ENCODE results near the gene LAMC1.
A peak's percentile ranks its signal among the peaks of the same experiment; 100 is the strongest.
"Not testable (repeated sequence)": the region's sequence is repeated elsewhere in the genome, so short reads cannot be mapped to it uniquely, and the experiment has no call there.

The LAMC1 gene

DNA sequence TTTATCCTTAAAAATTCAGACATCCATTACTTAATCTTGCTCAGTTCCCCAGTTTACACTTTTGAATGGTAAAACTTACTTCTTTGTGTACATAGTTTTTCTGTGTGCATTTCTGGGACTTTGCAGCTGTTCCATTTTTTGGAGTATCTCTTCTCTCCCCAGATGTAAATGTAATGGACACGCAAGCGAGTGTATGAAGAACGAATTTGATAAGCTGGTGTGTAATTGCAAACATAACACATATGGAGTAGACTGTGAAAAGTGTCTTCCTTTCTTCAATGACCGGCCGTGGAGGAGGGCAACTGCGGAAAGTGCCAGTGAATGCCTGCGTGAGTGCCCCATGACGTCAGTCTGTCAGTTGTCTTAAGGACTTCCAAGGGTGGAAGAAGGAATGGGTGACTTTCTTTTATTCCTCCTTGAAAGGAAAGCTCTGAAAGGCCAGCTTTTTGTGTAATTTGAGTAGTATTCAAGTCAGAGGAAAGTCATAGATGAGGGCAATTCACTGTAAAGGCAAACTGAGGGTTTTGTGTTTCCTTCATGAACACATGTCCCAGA lies 87.2 kb downstream of the LAMC1 start:
- DNase-seq = no peak

- no peak for DNase-seq
These were observed 91.2 kb downstream of the LAMC1 start for GRCh38 chr1:183114441-183114840.

DNA sequence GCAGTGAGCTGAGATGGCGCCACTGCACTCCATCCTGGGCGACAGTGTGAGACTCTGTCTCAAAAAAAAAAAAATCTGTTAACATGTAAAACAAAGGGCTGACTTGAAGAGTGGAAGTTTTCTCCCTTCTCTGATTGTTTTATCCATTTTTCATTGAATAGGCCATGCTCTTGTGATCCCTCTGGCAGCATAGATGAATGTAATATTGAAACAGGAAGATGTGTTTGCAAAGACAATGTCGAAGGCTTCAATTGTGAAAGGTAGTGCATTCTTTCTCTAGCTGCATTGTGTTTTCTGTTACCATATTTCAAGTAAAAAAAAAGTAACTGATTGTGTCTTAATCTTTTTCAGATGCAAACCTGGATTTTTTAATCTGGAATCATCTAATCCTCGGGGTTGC lies 93.2 kb downstream of the LAMC1 start:
- DNase-seq = no peak

DNA sequence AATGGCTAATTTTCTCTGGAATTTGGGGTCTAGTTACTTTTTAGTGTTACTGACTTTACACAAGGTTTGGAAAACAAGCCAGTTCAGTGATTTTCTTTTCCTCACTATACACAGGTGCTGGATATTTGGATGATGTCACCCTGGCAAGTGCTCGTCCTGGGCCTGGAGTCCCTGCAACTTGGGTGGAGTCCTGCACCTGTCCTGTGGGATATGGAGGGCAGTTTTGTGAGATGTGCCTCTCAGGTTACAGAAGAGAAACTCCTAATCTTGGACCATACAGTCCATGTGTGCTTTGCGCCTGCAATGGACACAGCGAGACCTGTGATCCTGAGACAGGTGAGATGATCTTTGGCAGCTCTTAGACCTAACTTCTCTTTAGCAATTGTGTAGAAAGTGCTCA lies 98.4 kb downstream of the LAMC1 start:
- DNase-seq = no peak

DNA sequence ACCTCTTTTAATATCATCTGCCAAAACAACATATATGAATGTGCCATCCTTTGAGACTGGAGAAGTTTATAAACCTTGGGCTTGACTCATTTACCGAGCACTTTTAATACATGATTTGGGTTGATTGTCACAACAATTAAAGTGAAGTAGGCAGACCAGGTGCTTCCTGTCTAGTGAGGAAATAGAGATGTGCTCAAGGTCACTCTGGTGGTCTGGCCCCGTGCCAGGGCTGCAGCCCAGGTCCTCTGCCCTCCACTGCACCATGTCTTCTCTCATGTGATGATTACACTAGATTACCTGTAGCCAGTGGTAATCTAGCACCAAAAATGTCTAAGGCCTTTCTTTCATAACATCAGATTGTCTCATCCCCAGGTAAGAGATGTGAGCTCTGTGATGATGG lies 101.0 kb downstream of the LAMC1 start:
- no peak for DNase-seq

- DNase-seq = no peak
These were observed 102.2 kb downstream of the LAMC1 start for GRCh38 chr1:183125279-183125999.

DNA sequence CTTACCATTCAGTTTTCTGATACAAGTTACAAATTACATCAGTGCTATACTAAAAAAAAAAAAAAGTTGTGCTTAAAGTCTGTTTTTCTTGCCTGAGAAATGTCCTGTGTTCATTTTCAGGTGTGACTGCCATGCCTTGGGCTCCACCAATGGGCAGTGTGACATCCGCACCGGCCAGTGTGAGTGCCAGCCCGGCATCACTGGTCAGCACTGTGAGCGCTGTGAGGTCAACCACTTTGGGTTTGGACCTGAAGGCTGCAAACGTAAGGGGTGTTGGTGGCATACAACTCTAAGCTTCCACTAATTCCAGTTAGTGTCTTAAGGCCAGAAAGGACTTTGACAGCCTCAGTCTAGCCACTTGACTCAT lies 102.8 kb downstream of the LAMC1 start:
- no peak for DNase-seq

DNA sequence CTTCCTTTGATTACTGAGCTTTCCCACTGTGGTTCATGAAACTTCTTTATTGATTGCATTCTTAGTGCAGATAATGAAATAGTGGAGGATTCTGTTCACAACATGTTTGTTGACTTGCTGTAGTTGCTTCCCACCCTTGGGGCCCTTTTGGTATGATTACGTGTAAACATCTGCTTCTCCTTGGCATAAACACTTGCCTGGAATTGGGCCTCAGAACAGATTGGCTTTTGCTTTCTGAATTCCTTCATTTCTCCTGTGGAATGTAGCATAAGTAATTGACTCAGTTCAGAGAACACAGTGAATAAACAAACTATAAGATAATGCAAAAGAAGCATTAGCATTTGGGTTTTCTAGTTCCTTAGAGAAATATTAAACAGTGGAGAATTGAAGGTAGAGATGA lies 103.3 kb downstream of the LAMC1 start:
- no peak for DNase-seq

GRCh38 chr1:183129921-183130690 lies 106.9 kb downstream of the LAMC1 start:
- DNase-seq = peak in 1 of 2 experiments; percentile 14

DNA sequence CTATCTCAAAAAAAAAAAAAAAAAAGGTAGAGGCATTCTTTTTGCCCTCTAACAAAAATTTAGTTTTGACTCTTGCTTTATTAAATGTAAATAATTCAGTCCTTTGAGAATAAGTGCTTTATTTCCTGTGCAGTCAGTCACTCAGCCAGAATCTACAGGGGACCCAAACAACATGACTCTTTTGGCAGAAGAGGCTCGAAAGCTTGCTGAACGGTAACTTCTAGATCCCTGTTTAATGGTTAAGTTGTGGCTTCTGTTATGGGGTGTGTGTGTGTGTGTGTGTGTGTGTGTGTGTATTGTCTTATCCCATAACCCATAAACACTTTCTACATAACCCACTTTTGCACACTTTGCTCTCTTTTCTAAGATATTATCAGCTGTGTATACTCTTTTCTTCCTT lies 107.9 kb downstream of the LAMC1 start:
- DNase-seq = no peak

DNA sequence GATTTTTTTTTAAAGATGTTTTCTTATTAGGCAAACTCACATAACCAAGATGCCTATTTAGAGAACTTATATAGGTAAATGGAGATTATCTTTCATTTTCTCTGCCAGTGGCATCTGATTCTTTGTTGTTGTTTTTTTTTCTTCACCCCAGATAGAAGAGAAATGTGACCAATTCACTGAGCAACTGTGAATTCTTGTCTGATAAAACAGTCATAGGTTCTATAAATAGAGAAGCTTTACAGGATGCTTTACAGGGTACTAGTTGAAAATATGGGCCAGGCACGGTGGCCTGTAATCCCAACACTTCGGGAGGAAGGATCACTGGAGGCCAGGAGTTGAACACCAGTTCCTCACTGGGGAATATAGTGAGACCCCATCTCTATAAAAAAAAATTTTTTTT lies 112.1 kb downstream of the LAMC1 start:
- no peak for DNase-seq

- DNase-seq = no peak
These were observed 114.6 kb downstream of the LAMC1 start for GRCh38 chr1:183137782-183138181.

DNA sequence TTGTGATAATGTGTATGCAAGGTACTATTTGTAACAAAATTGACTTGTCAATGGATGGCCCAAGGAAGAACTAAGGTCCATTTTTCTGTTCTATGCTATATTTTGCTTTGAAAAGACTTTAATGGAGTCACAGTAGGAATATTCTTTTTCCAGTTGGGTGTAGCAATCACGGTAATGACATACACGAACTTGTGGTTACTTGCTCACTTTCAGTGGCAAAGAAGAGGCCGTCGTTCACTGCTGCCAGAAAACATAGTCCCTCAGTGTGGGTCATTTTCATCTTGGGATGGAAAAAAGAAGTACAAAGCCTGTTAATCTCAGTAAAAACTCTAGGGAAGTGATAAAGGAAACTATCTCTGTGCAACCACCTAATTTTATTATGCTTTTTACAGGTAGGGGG lies 115.1 kb downstream of the LAMC1 start:
- DNase-seq = no peak

DNA sequence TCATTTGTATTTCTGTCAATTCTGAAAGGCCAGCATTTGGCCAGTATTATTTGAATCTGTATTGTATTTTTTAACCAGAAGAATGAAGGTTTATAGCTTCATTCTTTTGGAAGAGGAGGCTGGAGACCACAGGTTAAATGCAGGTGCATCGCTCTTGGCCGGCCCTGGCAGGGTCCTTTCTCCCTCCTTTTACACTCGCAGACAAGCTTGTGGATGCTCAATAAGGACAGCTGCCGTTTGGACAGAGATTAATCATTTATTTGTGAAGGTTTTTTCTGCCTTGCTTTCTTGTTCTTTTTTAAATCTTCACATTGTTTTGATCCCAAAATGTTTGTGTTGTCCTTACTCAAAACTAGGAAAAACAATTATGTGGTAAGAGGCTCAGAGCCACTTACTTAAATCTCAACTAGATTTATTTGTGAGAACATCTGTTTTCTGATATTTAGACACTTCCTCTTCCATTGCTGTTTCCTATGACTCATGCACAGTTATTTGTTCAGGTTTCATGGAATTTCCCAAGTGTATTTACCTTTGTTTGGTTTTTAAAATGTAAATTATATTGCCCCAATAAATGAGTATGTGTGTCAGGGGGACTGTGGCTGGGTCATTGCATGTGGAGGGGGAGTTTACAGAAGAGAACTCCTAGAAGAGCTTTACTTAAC lies 116.2 kb downstream of the LAMC1 start:
- DNase-seq = no peak

GRCh38 chr1:183140633-183141032 lies 117.4 kb downstream of the LAMC1 start:
- DNase-seq = no peak

DNA sequence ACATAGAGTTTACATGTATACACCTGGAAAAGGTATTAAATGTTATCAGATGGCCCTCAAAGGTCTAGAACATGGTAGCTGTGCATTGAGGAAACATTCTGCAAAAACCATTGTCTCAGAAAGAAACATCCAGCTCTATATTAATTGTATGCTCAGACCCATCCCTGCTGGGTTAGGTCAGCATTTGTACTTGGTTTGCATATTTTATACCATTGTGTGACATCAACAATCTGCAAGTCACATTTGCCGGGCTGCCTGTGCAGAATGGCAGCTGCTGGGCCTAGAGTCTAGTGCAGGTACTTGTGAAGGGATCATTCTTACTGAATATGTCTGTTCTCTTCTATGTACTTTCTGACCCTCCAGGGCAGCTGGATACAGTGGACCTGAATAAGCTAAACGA lies 119.0 kb downstream of the LAMC1 start:
- no peak for DNase-seq

DNA sequence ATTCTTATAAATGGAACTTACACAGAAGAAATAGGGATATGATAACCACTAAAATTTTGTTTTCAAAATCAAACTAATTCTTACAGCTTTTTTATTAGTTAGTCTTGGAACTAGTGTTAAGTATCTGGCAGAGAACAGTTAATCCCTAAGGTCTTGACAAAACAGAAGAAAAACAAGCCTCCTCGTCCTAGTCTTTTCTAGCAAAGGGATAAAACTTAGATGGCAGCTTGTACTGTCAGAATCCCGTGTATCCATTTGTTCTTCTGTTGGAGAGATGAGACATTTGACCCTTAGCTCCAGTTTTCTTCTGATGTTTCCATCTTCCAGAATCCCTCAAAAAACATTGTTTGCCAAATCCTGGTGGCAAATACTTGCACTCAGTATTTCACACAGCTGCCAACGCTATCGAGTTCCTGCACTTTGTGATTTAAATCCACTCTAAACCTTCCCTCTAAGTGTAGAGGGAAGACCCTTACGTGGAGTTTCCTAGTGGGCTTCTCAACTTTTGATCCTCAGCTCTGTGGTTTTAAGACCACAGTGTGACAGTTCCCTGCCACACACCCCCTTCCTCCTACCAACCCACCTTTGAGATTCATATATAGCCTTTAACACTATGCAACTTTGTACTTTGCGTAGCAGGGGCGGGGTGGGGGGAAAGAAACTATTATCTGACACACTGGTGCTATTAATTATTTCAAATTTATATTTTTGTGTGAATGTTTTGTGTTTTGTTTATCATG lies 120.5 kb downstream of the LAMC1 start:
- no peak for DNase-seq

GRCh38 chr1:183144752-183145151 lies 121.5 kb downstream of the LAMC1 start:
- DNase-seq = no peak

DNA sequence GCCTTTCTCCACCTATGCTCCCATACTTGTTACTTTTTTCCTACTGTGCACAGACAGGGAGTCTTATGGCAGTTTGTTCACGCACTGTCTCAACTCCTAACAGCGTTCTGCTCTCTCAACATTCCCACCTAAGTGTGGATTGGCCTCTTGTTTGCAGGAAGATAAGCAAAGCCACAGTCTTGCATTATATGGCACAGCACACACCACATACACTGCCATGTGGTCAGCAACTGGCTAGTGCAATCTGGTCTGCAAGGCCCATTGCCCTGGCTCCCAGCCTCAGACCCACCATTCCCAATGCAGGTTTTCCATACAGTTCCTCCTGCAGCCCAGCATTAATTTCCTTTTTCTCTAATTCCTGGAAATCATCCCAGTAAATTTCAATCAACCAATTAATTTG lies 124.5 kb downstream of the LAMC1 start:
- DNase-seq = no peak

- no peak for DNase-seq
These were observed 125.4 kb downstream of the LAMC1 start for GRCh38 chr1:183148599-183148998.

DNA sequence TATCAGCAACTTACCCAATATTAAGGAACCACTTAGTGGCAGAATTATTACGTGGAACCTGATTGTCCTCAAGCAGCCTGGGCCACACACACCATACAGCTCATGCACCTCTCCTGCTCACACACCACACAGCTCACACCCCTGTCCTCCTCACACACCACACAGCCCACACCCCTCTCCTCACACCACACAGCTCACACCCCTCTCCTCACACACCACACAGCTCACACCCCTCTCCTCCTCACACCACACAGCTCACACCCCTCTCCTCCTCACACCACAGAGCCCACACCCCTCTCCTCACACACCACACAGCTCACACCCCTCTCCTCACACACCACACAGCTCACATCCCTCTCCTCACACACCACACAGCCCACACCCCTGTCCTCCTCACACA lies 126.1 kb downstream of the LAMC1 start:
- DNase-seq = no peak

DNA sequence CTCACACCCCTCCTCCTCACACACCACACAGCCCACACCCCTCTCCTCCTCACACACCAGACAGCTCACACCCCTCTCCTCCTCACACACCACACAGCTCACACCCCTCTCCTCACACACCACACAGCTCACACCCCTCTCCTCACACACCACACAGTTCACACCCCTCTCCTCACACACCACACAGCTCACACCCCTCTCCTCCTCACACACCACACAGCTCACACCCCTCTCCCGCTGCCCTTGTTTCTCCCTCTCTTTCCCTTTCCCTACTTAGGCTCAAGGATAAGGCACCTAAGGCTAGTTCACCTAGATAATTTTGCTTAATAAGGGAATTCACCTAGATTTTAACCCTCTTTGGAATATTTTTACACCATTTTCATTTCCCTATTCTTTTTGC lies 126.8 kb downstream of the LAMC1 start:
- not testable (repeated sequence) for DNase-seq

DNA sequence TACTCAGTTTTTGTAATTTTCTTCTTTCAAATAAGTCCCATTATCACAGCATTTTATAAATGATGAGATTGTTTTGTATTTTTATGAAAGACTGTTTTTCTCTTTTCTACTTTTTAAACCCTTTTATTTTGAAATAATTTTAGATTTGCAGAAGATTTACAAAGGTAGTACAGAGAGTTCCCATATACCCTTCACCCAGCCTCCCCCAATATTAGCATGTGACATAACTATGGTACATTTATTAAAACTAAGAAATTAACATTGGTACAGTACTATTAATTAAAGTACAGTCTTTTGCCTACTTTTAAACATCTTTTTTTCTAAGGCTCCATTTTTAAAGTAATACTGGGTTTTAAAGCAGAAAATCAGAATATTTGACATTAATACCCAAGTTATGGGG lies 127.2 kb downstream of the LAMC1 start:
- no peak for DNase-seq
